ENCODE results near the gene SKA2.
"Not testable (repeated sequence)": the region's sequence is repeated elsewhere in the genome, so short reads cannot be mapped to it uniquely, and the experiment has no call there.

The SKA2 gene

DNA sequence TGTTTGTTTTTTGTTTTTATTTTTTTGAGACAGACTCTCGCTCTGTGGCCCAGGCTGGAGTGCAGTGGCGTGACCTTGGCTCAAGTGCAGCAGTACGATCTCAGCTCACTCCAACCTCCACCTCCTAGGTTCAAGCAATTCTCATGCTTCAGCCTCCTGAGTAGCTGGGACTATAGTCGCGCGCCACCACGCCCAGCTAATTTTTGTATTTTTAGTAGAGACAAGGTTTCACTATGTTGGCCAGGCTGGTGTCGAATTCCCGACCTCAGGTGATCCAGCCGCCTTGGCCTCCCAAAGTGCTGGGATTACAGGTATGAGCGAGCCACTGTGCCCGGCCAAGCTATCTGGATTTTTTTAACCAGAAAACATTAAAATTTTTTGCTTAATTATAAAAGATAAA is 64.4 kb downstream of the SKA2 start:
- not testable (repeated sequence) for H3K27ac ChIP-seq (ENCODE audit: low read length); H3K9ac ChIP-seq (ENCODE audit: low read depth, low read length); H3K9me3 ChIP-seq (ENCODE audit: insufficient read depth, low read depth, low read length); H3K4me3 ChIP-seq (ENCODE audit: low read length); H3K4me1 ChIP-seq (ENCODE audit: insufficient read depth, low read length); H3K27me3 ChIP-seq (ENCODE audit: insufficient read depth, low read length)
- H3K36me3 ChIP-seq (ENCODE audit: insufficient read depth, low read depth, low read length): peaks cover 32% of the 10 kb centered on the region

DNA sequence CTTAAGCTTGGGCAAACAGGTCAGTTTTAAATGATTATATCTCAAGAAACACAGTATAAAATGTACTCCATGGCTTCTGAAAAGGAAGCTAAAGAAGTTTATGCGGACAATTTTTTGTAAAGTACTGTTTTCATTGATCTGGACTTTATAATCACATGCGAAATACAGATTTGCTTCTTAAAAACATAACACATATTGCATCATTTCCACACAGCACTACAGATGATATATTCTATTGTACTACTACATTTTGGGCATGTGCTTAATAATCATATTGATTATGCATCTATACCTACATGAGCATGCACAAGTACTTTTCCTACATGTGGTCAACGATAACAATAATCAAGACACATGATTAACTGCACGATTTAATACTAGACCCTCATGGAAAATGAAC is 70.8 kb downstream of the SKA2 start:
- no peaks in the 10 kb centered on the region for H3K9me3 ChIP-seq (ENCODE audit: insufficient read depth, low read depth, low read length)
- no peak overlapping the region for H3K9ac ChIP-seq (ENCODE audit: low read depth, low read length)
- no peak overlapping the region for H3K27ac ChIP-seq (ENCODE audit: low read length)
- H3K4me1 ChIP-seq (ENCODE audit: insufficient read depth, low read length): no peaks in the 10 kb centered on the region
- H3K4me3 ChIP-seq (ENCODE audit: low read length): no peak overlapping the region
- H3K36me3 ChIP-seq (ENCODE audit: insufficient read depth, low read depth, low read length): peaks cover 56% of the 10 kb centered on the region
- no peaks in the 10 kb centered on the region for H3K27me3 ChIP-seq (ENCODE audit: insufficient read depth, low read length)

DNA sequence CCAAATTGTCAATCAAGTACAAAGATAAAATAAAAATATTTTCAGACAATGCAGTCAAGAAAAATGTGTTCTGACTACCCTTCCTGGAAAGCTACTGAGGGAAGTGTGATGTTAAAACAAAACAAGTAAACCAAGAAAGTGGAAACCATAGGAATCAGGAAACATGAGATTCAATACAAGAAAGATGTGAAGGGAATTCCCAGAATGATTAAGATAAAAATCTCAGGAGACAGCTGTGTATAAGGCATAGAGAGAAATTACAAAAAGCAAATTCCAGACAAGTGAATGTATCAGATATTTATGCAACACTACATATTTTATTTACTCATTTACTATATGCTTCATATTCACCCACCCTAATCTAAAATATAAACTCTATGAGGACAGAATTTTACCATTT is 80.5 kb downstream of the SKA2 start:
- Histone ChIP-seq H3K9me3 (ENCODE audit: insufficient read depth, low read depth, low read length) (no peaks in the 10 kb centered on the region), H3K27ac (ENCODE audit: low read length) (no peak overlapping the region), H3K27me3 (ENCODE audit: insufficient read depth, low read length) (no peaks in the 10 kb centered on the region), H3K4me3 (ENCODE audit: low read length) (no peak overlapping the region), H3K36me3 (ENCODE audit: insufficient read depth, low read depth, low read length) (peaks cover 81% of the 10 kb centered on the region), H3K4me1 (ENCODE audit: insufficient read depth, low read length) (no peaks in the 10 kb centered on the region), H3K9ac (ENCODE audit: low read depth, low read length) (no peak overlapping the region)

DNA sequence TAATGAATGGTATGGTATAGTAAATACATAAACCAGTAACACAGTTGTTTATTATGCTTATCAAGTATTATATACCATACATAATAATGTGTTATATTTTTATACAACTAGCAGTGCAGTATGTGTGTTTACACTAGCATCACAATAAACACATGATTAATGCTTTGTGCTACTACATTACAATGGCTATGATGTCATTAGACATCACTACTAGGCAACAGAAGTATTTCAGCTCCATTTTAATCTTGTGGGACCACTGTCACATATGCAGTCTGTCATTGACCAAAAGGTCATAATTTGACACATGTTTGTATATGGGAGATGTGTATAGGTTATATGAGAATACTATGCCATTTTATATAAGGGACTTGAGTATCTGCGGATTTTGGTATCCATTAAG is 81.0 kb downstream of the SKA2 start:
- Histone ChIP-seq H3K9me3 (ENCODE audit: insufficient read depth, low read depth, low read length) (no peaks in the 10 kb centered on the region), H3K27me3 (ENCODE audit: insufficient read depth, low read length) (no peaks in the 10 kb centered on the region), H3K36me3 (ENCODE audit: insufficient read depth, low read depth, low read length) (peaks cover 80% of the 10 kb centered on the region), H3K9ac (ENCODE audit: low read depth, low read length) (no peak overlapping the region), H3K4me3 (ENCODE audit: low read length) (no peak overlapping the region), H3K4me1 (ENCODE audit: insufficient read depth, low read length) (no peaks in the 10 kb centered on the region), H3K27ac (ENCODE audit: low read length) (no peak overlapping the region)

DNA sequence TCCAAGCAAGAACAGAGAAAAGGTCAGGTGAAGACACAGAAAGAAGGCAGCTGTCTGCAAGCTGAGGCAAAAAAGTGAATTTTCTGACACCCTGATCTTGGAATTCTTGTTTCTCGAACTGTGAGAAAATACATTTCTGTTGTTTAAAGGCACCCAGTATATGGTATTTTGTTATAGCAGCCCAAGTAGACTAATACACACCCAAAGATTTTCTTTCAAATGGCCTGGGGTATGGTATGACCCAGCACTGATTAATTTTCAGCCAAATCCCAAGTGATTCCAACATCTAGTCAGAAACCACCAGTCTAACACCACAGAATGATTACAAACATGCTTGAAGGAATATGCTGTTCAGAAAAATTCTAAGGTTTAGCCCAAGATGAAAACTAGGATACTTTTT is 85.1 kb downstream of the SKA2 start:
- Histone ChIP-seq H3K9ac (ENCODE audit: low read depth, low read length) (no peak overlapping the region), H3K4me3 (ENCODE audit: low read length) (no peak overlapping the region), H3K9me3 (ENCODE audit: insufficient read depth, low read depth, low read length) (no peaks in the 10 kb centered on the region), H3K27me3 (ENCODE audit: insufficient read depth, low read length) (no peaks in the 10 kb centered on the region), H3K36me3 (ENCODE audit: insufficient read depth, low read depth, low read length) (peaks cover 86% of the 10 kb centered on the region), H3K27ac (ENCODE audit: low read length) (no peak overlapping the region), H3K4me1 (ENCODE audit: insufficient read depth, low read length) (no peaks in the 10 kb centered on the region)

DNA sequence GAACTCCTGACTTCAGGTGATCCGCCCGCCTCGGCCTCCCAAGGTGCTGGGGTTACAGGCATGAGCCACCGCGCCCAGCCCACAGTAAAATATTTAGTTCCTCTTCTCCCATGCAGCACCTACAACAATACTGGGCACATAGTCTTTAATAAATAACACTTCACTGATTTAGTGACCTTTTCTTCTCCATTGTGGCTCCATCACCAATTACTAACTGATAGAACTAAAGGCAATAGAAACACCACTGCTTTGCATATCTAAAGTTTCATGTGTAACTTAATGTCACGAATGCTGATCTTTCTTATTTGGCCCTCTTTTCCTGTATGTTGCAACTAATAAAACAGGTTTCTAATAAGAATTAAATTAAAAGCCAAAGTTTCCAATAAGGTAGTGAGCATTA is 87.2 kb downstream of the SKA2 start:
- peaks cover 84% of the 10 kb centered on the region for H3K36me3 ChIP-seq (ENCODE audit: insufficient read depth, low read depth, low read length)

DNA sequence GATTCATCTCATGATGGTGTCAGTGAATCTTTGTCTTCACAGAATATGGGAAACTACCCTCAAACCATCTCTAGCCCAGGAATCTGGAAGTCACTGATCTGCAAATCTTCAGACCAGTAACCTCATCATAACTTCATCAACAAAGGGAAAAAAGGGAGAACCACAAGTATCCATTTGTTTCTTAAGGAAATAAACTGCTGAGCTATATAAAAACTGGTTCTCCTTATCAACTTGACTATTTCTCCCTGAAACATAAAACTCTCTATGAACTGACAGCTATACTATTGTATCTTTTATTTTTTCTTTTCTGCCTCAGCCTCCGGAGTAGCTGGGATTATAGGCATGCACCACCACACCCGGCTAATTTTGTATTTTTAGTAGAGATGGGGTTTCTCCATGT is 87.6 kb downstream of the SKA2 start:
- H3K9ac ChIP-seq (ENCODE audit: low read depth, low read length): no peak overlapping the region
- no peak overlapping the region for H3K27ac ChIP-seq (ENCODE audit: low read length)
- H3K36me3 ChIP-seq (ENCODE audit: insufficient read depth, low read depth, low read length): peaks cover 86% of the 10 kb centered on the region
- no peaks in the 10 kb centered on the region for H3K4me1 ChIP-seq (ENCODE audit: insufficient read depth, low read length)
- no peak overlapping the region for H3K4me3 ChIP-seq (ENCODE audit: low read length)
- H3K27me3 ChIP-seq (ENCODE audit: insufficient read depth, low read length): no peaks in the 10 kb centered on the region
- no peaks in the 10 kb centered on the region for H3K9me3 ChIP-seq (ENCODE audit: insufficient read depth, low read depth, low read length)

More for the DNA sequence above, 87.2 kb downstream of the SKA2 start:
- Histone ChIP-seq H3K27me3 (ENCODE audit: insufficient read depth, low read length) (no peaks in the 10 kb centered on the region), H3K9me3 (ENCODE audit: insufficient read depth, low read depth, low read length) (no peaks in the 10 kb centered on the region), H3K9ac (ENCODE audit: low read depth, low read length) (no peak overlapping the region), H3K4me1 (ENCODE audit: insufficient read depth, low read length) (no peaks in the 10 kb centered on the region), H3K4me3 (ENCODE audit: low read length) (no peak overlapping the region), H3K27ac (ENCODE audit: low read length) (no peak overlapping the region)

DNA sequence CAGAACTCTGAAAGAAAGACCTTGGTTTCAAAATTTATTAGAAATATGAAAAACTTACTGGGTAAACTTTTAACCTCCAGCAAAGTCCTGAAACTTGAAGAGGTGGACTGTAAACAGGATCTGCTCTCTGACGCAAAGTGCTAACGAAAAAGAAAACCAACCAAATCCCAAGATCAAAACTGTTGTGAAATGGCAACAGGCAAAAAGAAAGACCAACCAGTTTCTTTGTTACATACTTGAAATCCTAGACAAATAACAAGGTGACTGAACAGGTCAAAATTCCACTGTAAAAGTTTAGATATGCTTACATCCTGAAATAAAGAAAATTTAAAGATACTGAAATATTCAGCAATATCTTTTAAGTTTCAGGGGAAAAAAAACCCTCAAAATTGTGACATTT is 92.5 kb downstream of the SKA2 start:
- Histone ChIP-seq H3K36me3 (ENCODE audit: insufficient read depth, low read depth, low read length) (peaks cover 85% of the 10 kb centered on the region), H3K4me1 (ENCODE audit: insufficient read depth, low read length) (no peaks in the 10 kb centered on the region), H3K4me3 (ENCODE audit: low read length) (no peak overlapping the region), H3K27me3 (ENCODE audit: insufficient read depth, low read length) (no peaks in the 10 kb centered on the region), H3K9me3 (ENCODE audit: insufficient read depth, low read depth, low read length) (no peaks in the 10 kb centered on the region), H3K27ac (ENCODE audit: low read length) (no peak overlapping the region), H3K9ac (ENCODE audit: low read depth, low read length) (no peak overlapping the region)

All from iPS-20b (cell line).